DMS79 (cell line): Measurements from ENCODE around the gene UBE2O.

Experiments used
- DNase-seq: peaks from one replicate; lab custom pipeline; 2025; lab: John Stamatoyannopoulos, UW

UBE2O gene

GRCh38 chr17:76439314-76439928 lies 13.5 kb downstream of the UBE2O start:
- DNase-seq: no peak

GRCh38 chr17:76438906-76439305 lies 14.0 kb downstream of the UBE2O start:
- no peak for DNase-seq

- no peak for DNase-seq
Observed at GRCh38 chr17:76437467-76438402, 15.2 kb downstream of the UBE2O start.

- no peak for DNase-seq
Observed at GRCh38 chr17:76435751-76436150, 17.2 kb downstream of the UBE2O start.

GRCh38 chr17:76434870-76435269 lies 18.1 kb downstream of the UBE2O start:
- DNase-seq: no peak

GRCh38 chr17:76433693-76434092 lies 19.3 kb downstream of the UBE2O start:
- DNase-seq: no peak

- DNase-seq: no peak
Observed at GRCh38 chr17:76432712-76433336, 20.1 kb downstream of the UBE2O start.

GRCh38 chr17:76432004-76432403 lies 20.9 kb downstream of the UBE2O start:
- DNase-seq: no peak

GRCh38 chr17:76431509-76431908 lies 21.4 kb downstream of the UBE2O start:
- no peak for DNase-seq

GRCh38 chr17:76428511-76428910 lies 24.4 kb downstream of the UBE2O start:
- DNase-seq: no peak

- no peak for DNase-seq
Observed at GRCh38 chr17:76427501-76428231, 25.3 kb downstream of the UBE2O start.

- no peak for DNase-seq
Observed at GRCh38 chr17:76426853-76427252, 26.1 kb downstream of the UBE2O start.

- DNase-seq: no peak
Observed at GRCh38 chr17:76422860-76423259, 30.1 kb downstream of the UBE2O start.

GRCh38 chr17:76422406-76422805 lies 30.5 kb downstream of the UBE2O start:
- no peak for DNase-seq

GRCh38 chr17:76421044-76421407 lies 31.9 kb downstream of the UBE2O start:
- no peak for DNase-seq

GRCh38 chr17:76420356-76421043 lies 32.5 kb downstream of the UBE2O start:
- no peak for DNase-seq

- no peak for DNase-seq
Observed at GRCh38 chr17:76419576-76420260, 33.2 kb downstream of the UBE2O start.

GRCh38 chr17:76417499-76418143 lies 35.3 kb downstream of the UBE2O start:
- peak; percentile 58 for DNase-seq

- no peak for DNase-seq
Observed at GRCh38 chr17:76416899-76417298, 36.1 kb downstream of the UBE2O start.

- no peak for DNase-seq
Observed at GRCh38 chr17:76416457-76416856, 36.5 kb downstream of the UBE2O start.

GRCh38 chr17:76415786-76416185 lies 37.2 kb downstream of the UBE2O start:
- no peak for DNase-seq
